SK-N-SH treated with all-trans-retinoic acid at 6 μM for 48 hours (cell line): ENCODE results near the gene MNAT1.

Source experiments
- ATAC-seq: fragments of 200-7000 bp; cut with Tn5 transposase; 3 replicates; pipeline ENCODE4 v1.9.1; 2020; ENCODE audit warnings: mild to moderate bottlenecking, moderate library complexity
- ARNTL ChIP-seq: fragments of 450-650 bp; formaldehyde crosslinking; IDR thresholded peaks from 2 replicates; pipeline ENCODE4 v1.5.0; 2020; ENCODE audit warnings: low read depth, mild to moderate bottlenecking, moderate library complexity, borderline replicate concordance
- BACH2 ChIP-seq: fragments of 250-450 bp; sonication (Bioruptor Pico); IDR thresholded peaks from 2 replicates; pipeline ENCODE4 v1.9.0; 2021; ENCODE audit warnings: mild to moderate bottlenecking, borderline replicate concordance
- CSDC2 ChIP-seq: fragments of 250-450 bp; sonication (Bioruptor Pico); IDR thresholded peaks from 2 replicates; pipeline ENCODE4 v1.5.0; 2020; ENCODE audit warnings: mild to moderate bottlenecking, moderate library complexity
- ESRRG ChIP-seq: fragments of 250-450 bp; sonication (Bioruptor Pico); IDR thresholded peaks from 2 replicates; pipeline ENCODE4 v1.6.1; 2021; ENCODE audit warnings: mild to moderate bottlenecking
- ISL1 ChIP-seq: fragments of 250-450 bp; sonication (Bioruptor Pico); IDR thresholded peaks from 2 replicates; pipeline ENCODE4 v2.1.2; 2022; ENCODE audit warnings: mild to moderate bottlenecking, moderate library complexity
- OSR1 ChIP-seq: fragments of 250-450 bp; sonication (Bioruptor Pico); IDR thresholded peaks from 2 replicates; pipeline ENCODE4 v1.8.0; 2022; ENCODE audit warnings: moderate library complexity, mild to moderate bottlenecking, inconsistent platforms
- PPARA ChIP-seq: fragments of 250-450 bp; sonication (Bioruptor Pico); IDR thresholded peaks from 2 replicates; pipeline ENCODE4 v1.5.0; 2020; ENCODE audit warnings: mild to moderate bottlenecking, borderline replicate concordance
- RARB ChIP-seq: fragments of 250-450 bp; sonication (Bioruptor Pico); IDR thresholded peaks from 2 replicates; pipeline ENCODE4 v1.8.0; 2021; ENCODE audit warnings: mild to moderate bottlenecking, moderate library complexity
- TCF4 ChIP-seq: fragments of 250-450 bp; sonication (Bioruptor Pico); IDR thresholded peaks from 2 replicates; pipeline ENCODE4 v1.8.0; 2021; ENCODE audit warnings: mild to moderate bottlenecking, moderate library complexity, borderline replicate concordance
- TOX ChIP-seq: fragments of 250-450 bp; sonication (Bioruptor Pico); IDR thresholded peaks from 2 replicates; pipeline ENCODE4 v1.8.0; 2021; ENCODE audit warnings: mild to moderate bottlenecking, moderate library complexity, borderline replicate concordance
- ZC3H10 ChIP-seq: fragments of 250-450 bp; sonication (Bioruptor Pico); IDR thresholded peaks from 2 replicates; pipeline ENCODE4 v1.5.1; 2021; ENCODE audit warnings: mild to moderate bottlenecking, moderate library complexity
- ZFP30 ChIP-seq: fragments of 450-650 bp; formaldehyde crosslinking; IDR thresholded peaks from 2 replicates; pipeline ENCODE4 v1.5.0; 2022; ENCODE audit warnings: mild to moderate bottlenecking, moderate library complexity
- ZNF565 ChIP-seq: fragments of 450-650 bp; formaldehyde crosslinking; conservative IDR thresholded peaks from 2 replicates; pipeline ENCODE4 v1.5.0; 2020; ENCODE audit warnings: low read depth, mild to moderate bottlenecking, moderate library complexity
- ZNF70 ChIP-seq: fragments of 450-650 bp; formaldehyde crosslinking; IDR thresholded peaks from 2 replicates; pipeline ENCODE4 v1.5.0; 2020; ENCODE audit warnings: mild to moderate bottlenecking, moderate library complexity
- ZNF8 ChIP-seq: fragments of 450-650 bp; formaldehyde crosslinking; IDR thresholded peaks from 2 replicates; pipeline ENCODE4 v1.5.0; 2020; ENCODE audit warnings: mild to moderate bottlenecking, moderate library complexity
- TF ChIP-seq, protein P1 (sequence below): fragments of 250-450 bp; sonication (Bioruptor Pico); IDR thresholded peaks from 2 replicates; pipeline ENCODE4 v1.5.1; 2020; ENCODE audit warnings: low read depth, mild to moderate bottlenecking, moderate library complexity
- TF ChIP-seq, protein P2 (sequence below): fragments of 250-450 bp; sonication (Bioruptor Pico); IDR thresholded peaks from 2 replicates; pipeline ENCODE4 v1.5.0; 2020; ENCODE audit warnings: mild to moderate bottlenecking, moderate library complexity
- TF ChIP-seq, protein P3 (sequence below): fragments of 250-450 bp; sonication (Bioruptor Pico); IDR thresholded peaks from 2 replicates; pipeline ENCODE4 v1.8.0; 2021; ENCODE audit warnings: low read depth, mild to moderate bottlenecking, moderate library complexity, borderline replicate concordance
- TF ChIP-seq, protein P4 (sequence below): fragments of 250-450 bp; sonication (Bioruptor Pico); IDR thresholded peaks from 2 replicates; pipeline ENCODE4 v1.8.0; 2020; ENCODE audit warnings: mild to moderate bottlenecking, moderate library complexity, borderline replicate concordance
- TF ChIP-seq, protein P5 (sequence below): fragments of 250-450 bp; sonication (Bioruptor Pico); IDR thresholded peaks from 2 replicates; pipeline ENCODE4 v1.5.1; 2021; ENCODE audit warnings: mild to moderate bottlenecking, moderate library complexity

The MNAT1 gene

DNA sequence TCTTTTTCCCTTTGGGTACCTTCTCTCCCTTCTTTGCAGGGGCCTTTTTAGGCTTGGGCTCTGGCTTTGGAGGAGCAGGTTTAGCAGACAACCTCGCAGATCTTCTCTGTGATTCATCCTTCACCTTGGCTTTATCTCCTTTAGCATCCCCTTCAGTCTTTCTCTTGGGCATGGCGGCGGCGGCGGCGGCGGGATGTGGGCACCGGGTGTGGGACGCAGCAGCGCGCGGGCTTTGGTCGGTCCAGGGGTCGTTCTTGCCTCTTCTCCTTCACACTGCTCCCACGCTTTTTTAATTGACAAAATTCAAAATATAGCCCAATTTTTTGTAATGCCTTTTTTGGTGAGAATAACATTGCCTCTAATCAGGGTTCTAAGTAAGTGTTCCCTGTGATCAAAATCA is 237.7 kb downstream of the MNAT1 start (continued):
- no peak for TF ChIP-seq TCF4 (CRISPR knock-in tag)

DNA sequence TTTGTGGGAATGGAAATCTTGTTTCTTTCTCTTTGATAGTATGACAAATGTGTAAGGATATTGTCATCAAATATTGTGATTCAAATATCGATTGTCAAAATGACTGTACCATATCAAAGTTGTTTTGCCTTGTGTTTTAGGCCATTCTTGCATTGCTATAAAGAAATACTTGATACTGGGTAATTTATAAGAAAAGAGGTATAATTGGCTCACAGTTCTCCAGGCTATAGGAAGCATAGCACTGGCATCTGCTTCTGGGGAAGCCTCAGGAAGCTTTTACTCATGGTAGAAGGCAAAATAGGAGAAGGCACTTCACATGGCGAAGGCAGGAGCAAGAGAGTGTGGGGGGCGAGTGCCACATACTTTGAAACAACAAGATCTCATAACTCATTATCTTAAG is 238.5 kb downstream of the MNAT1 start:
- ATAC-seq: no peak
- TF ChIP-seq CSDC2 (CRISPR knock-in tag) (no peak), TCF4 (CRISPR knock-in tag) (no peak), ZNF565 (CRISPR knock-in tag) (no peak), PPARA (CRISPR knock-in tag) (no peak), ZNF70 (CRISPR knock-in tag) (no peak), ESRRG (CRISPR knock-in tag) (no peak), TOX (CRISPR knock-in tag) (no peak), OSR1 (CRISPR knock-in tag) (no peak), ZC3H10 (CRISPR knock-in tag) (no peak), ZFP30 (CRISPR knock-in tag) (no peak), RARB (CRISPR knock-in tag) (no peak)
- TF ChIP-seq, protein P1, sequence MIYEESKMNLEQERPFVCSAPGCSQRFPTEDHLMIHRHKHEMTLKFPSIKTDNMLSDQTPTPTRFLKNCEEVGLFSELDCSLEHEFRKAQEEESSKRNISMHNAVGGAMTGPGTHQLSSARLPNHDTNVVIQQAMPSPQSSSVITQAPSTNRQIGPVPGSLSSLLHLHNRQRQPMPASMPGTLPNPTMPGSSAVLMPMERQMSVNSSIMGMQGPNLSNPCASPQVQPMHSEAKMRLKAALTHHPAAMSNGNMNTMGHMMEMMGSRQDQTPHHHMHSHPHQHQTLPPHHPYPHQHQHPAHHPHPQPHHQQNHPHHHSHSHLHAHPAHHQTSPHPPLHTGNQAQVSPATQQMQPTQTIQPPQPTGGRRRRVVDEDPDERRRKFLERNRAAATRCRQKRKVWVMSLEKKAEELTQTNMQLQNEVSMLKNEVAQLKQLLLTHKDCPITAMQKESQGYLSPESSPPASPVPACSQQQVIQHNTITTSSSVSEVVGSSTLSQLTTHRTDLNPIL (CRISPR knock-in tag): no peak
- TF ChIP-seq, protein P2, sequence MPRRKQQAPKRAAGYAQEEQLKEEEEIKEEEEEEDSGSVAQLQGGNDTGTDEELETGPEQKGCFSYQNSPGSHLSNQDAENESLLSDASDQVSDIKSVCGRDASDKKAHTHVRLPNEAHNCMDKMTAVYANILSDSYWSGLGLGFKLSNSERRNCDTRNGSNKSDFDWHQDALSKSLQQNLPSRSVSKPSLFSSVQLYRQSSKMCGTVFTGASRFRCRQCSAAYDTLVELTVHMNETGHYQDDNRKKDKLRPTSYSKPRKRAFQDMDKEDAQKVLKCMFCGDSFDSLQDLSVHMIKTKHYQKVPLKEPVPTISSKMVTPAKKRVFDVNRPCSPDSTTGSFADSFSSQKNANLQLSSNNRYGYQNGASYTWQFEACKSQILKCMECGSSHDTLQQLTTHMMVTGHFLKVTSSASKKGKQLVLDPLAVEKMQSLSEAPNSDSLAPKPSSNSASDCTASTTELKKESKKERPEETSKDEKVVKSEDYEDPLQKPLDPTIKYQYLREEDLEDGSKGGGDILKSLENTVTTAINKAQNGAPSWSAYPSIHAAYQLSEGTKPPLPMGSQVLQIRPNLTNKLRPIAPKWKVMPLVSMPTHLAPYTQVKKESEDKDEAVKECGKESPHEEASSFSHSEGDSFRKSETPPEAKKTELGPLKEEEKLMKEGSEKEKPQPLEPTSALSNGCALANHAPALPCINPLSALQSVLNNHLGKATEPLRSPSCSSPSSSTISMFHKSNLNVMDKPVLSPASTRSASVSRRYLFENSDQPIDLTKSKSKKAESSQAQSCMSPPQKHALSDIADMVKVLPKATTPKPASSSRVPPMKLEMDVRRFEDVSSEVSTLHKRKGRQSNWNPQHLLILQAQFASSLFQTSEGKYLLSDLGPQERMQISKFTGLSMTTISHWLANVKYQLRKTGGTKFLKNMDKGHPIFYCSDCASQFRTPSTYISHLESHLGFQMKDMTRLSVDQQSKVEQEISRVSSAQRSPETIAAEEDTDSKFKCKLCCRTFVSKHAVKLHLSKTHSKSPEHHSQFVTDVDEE (CRISPR knock-in tag): no peak
- TF ChIP-seq, protein P3, sequence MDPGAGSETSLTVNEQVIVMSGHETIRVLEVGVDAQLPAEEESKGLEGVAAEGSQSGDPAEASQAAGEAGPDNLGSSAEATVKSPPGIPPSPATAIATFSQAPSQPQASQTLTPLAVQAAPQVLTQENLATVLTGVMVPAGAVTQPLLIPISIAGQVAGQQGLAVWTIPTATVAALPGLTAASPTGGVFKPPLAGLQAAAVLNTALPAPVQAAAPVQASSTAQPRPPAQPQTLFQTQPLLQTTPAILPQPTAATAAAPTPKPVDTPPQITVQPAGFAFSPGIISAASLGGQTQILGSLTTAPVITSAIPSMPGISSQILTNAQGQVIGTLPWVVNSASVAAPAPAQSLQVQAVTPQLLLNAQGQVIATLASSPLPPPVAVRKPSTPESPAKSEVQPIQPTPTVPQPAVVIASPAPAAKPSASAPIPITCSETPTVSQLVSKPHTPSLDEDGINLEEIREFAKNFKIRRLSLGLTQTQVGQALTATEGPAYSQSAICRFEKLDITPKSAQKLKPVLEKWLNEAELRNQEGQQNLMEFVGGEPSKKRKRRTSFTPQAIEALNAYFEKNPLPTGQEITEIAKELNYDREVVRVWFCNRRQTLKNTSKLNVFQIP: no peak
- TF ChIP-seq, all 23 proteins: peak for 0

GRCh38 chr14:60974090-60974651 is 239.6 kb downstream of the MNAT1 start:
- ATAC-seq: no peak
- TF ChIP-seq PPARA (CRISPR knock-in tag) (no peak), ISL1 (CRISPR knock-in tag) (no peak), BACH2 (CRISPR knock-in tag) (no peak), ZC3H10 (CRISPR knock-in tag) (no peak), ARNTL (no peak), ZFP30 (CRISPR knock-in tag) (no peak), RARB (CRISPR knock-in tag) (no peak), ZNF8 (CRISPR knock-in tag) (no peak)
- TF ChIP-seq, protein P4, sequence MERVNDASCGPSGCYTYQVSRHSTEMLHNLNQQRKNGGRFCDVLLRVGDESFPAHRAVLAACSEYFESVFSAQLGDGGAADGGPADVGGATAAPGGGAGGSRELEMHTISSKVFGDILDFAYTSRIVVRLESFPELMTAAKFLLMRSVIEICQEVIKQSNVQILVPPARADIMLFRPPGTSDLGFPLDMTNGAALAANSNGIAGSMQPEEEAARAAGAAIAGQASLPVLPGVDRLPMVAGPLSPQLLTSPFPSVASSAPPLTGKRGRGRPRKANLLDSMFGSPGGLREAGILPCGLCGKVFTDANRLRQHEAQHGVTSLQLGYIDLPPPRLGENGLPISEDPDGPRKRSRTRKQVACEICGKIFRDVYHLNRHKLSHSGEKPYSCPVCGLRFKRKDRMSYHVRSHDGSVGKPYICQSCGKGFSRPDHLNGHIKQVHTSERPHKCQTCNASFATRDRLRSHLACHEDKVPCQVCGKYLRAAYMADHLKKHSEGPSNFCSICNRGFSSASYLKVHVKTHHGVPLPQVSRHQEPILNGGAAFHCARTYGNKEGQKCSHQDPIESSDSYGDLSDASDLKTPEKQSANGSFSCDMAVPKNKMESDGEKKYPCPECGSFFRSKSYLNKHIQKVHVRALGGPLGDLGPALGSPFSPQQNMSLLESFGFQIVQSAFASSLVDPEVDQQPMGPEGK (CRISPR knock-in tag): no peak
- TF ChIP-seq, protein P3: no peak
- TF ChIP-seq, protein P5, sequence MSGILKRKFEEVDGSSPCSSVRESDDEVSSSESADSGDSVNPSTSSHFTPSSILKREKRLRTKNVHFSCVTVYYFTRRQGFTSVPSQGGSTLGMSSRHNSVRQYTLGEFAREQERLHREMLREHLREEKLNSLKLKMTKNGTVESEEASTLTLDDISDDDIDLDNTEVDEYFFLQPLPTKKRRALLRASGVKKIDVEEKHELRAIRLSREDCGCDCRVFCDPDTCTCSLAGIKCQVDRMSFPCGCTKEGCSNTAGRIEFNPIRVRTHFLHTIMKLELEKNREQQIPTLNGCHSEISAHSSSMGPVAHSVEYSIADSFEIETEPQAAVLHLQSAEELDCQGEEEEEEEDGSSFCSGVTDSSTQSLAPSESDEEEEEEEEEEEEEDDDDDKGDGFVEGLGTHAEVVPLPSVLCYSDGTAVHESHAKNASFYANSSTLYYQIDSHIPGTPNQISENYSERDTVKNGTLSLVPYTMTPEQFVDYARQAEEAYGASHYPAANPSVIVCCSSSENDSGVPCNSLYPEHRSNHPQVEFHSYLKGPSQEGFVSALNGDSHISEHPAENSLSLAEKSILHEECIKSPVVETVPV: no peak
- TF ChIP-seq, all 23 proteins: peak for 0
